ENCODE measurements around the gene DCX.

DNA sequence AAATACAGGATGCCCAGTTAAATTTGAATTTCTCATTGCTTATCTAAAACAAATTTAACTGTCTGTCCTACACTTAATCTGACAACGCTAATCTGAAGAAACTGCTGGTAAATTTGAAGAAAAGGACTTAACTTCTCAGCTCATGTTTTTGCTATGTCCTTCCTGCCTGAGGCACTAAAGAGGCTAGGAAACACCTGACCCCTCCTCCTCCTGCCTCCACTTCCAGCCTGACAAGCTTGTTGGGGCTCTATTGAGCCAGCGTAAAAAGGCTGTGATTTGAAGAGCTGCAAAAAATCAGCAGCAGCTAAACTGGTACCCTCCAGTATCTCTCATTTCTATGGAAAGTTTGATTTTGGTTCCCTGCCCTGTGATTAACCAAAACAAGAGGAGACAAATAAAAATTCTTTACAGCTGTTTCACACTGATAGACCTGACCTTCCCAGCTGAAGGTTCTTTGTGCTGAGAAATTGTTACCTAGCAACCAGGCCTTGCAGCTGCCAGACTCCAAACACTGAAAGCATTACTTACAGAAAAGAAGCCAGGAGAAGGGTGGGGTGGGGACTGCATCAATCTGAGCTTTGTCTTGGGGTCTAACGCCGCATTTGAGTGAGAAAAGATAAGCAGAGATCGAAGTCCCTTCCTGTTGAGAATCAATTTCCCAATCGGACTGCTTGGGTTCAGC is 35.0 kb downstream of the DCX start:
- no peak for TF ChIP-seq POLR2A (IDR thresholded peaks at IDR 0.05)
- TF ChIP-seq, protein P1, sequence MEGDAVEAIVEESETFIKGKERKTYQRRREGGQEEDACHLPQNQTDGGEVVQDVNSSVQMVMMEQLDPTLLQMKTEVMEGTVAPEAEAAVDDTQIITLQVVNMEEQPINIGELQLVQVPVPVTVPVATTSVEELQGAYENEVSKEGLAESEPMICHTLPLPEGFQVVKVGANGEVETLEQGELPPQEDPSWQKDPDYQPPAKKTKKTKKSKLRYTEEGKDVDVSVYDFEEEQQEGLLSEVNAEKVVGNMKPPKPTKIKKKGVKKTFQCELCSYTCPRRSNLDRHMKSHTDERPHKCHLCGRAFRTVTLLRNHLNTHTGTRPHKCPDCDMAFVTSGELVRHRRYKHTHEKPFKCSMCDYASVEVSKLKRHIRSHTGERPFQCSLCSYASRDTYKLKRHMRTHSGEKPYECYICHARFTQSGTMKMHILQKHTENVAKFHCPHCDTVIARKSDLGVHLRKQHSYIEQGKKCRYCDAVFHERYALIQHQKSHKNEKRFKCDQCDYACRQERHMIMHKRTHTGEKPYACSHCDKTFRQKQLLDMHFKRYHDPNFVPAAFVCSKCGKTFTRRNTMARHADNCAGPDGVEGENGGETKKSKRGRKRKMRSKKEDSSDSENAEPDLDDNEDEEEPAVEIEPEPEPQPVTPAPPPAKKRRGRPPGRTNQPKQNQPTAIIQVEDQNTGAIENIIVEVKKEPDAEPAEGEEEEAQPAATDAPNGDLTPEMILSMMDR (IDR thresholded peaks at IDR 0.05), result no peak
